NCI-H1092 treated with DMSO at 0.1 percent for 48 hours (cell line): ENCODE measurements around the gene LRIT2.

ENCODE experiments used
- DNase-seq: peaks from one replicate; lab custom pipeline; 2025; lab: John Stamatoyannopoulos, UW

Gene LRIT2

GRCh38 chr10:84225427-84226173 lies at the start of gene LRIT2:
LRIT2 (minus strand) TSS chr10:84225544; CDS start chr10:84225520, 24 bp downstream.
- no peak for DNase-seq

GRCh38 chr10:84270708-84271107 lies 45.4 kb upstream of the LRIT2 start:
- DNase-seq = peak; percentile 47

GRCh38 chr10:84269773-84270172 lies 44.4 kb upstream of the LRIT2 start:
- no peak for DNase-seq

GRCh38 chr10:84269162-84269561 lies 43.8 kb upstream of the LRIT2 start:
- no peak for DNase-seq

GRCh38 chr10:84267503-84268126 lies 42.3 kb upstream of the LRIT2 start:
- no peak for DNase-seq

- peak; percentile 42 for DNase-seq
Measured at GRCh38 chr10:84265418-84265817, 40.1 kb upstream of the LRIT2 start.

- DNase-seq = peak; percentile 59
Measured at GRCh38 chr10:84264611-84265141, 39.3 kb upstream of the LRIT2 start.

GRCh38 chr10:84263716-84264115 lies 38.4 kb upstream of the LRIT2 start:
- no peak for DNase-seq

GRCh38 chr10:84262190-84262956 lies 37.0 kb upstream of the LRIT2 start:
- DNase-seq = no peak

- no peak for DNase-seq
Measured at GRCh38 chr10:84261236-84261915, 36.0 kb upstream of the LRIT2 start.

GRCh38 chr10:84258034-84258695 lies 32.8 kb upstream of the LRIT2 start:
- no peak for DNase-seq

GRCh38 chr10:84257343-84258020 lies 32.1 kb upstream of the LRIT2 start:
- DNase-seq = no peak

GRCh38 chr10:84256510-84257342 lies 31.4 kb upstream of the LRIT2 start:
- peak; percentile 26 for DNase-seq

GRCh38 chr10:84254552-84255478 lies 29.5 kb upstream of the LRIT2 start:
- no peak for DNase-seq

GRCh38 chr10:84248794-84249193 lies 23.4 kb upstream of the LRIT2 start:
- DNase-seq = no peak

GRCh38 chr10:84247496-84247895 lies 22.2 kb upstream of the LRIT2 start:
- DNase-seq = no peak

- peak; percentile 33 for DNase-seq
Measured at GRCh38 chr10:84244651-84245270, 19.4 kb upstream of the LRIT2 start, which contains the start of gene RGR. RGR (plus strand) TSS chr10:84245053; CDS start chr10:84245091, 38 bp downstream.

- DNase-seq = no peak
Measured at GRCh38 chr10:84243759-84244158, 18.4 kb upstream of the LRIT2 start.
